IMR-90 (cell line): Measurements from ENCODE around the gene SARM1. TPM values are rescaled to one million over a fixed set of nuclear protein-coding genes. Genes with fewer than 3 reads are reported as not detected.

Experiments
- ATAC-seq: fragments of 200-7000 bp; cut with Tn5 transposase; 2 replicates; pipeline ENCODE4 v1.9.1; 2020; ENCODE audit warnings: low read depth, mild to moderate bottlenecking, moderate library complexity
- BruUV-seq: library from RNA; stranded (reverse); fragments of 400-500 nt; replicated peaks from 2 replicates; lab custom pipeline; 2021; lab: Mats Ljungman, UMichigan
- CTCF ChIA-PET: fragments of 300-600 bp; formaldehyde crosslinking; extraction: SDS; loops from one replicate; lab custom pipeline; 2021; ENCODE audit warnings: antibody characterized with exemption; lab: Yijun Ruan, JAX
- POLR2A ChIA-PET: fragments of 300-600 bp; sonication (Branson Sonifier 250); formaldehyde crosslinking; loops from one replicate; lab custom pipeline; 2022; ENCODE audit warnings: antibody characterized with exemption; ENCODE audit not compliant: unreplicated experiment; lab: Charles Lee
- DNase-seq: peaks from one replicate; pipeline ENCODE4 v3.0.0; 2013
- H2AFZ ChIP-seq: replicated peaks from 2 replicates; pipeline ENCODE3; 2013; ENCODE audit warnings: low read length, mild to moderate bottlenecking; ENCODE audit not compliant: poor library complexity
- H2AK5ac ChIP-seq: 2 replicates; pipeline ENCODE4 v1.6.1; 2013; ENCODE audit warnings: low read depth, low read length, inconsistent platforms
- H2AK9ac ChIP-seq: replicated peaks from 2 replicates; pipeline ENCODE3; 2013; ENCODE audit warnings: mild to moderate bottlenecking, low read depth, low read length, moderate library complexity; ENCODE audit not compliant: poor library complexity
- H2BK120ac ChIP-seq: 2 replicates; pipeline ENCODE4 v1.6.1; 2013; ENCODE audit warnings: low read depth, low read length, inconsistent platforms
- H2BK15ac ChIP-seq: 3 replicates; pipeline ENCODE4 v1.6.1; 2013; ENCODE audit warnings: low read depth, low read length, inconsistent platforms
- H2BK20ac ChIP-seq: 2 replicates; pipeline ENCODE4 v1.6.1; 2013; ENCODE audit warnings: low read depth, mild to moderate bottlenecking, inconsistent platforms, low read length, moderate library complexity
- H2BK5ac ChIP-seq: 2 replicates; pipeline ENCODE4 v1.6.1; 2013; ENCODE audit warnings: mild to moderate bottlenecking, low read depth, low read length, inconsistent platforms; ENCODE audit not compliant: poor library complexity, severe bottlenecking
- H3K14ac ChIP-seq: replicated peaks from 2 replicates; pipeline ENCODE4 v1.6.1; 2013; ENCODE audit warnings: low read depth, low read length, inconsistent platforms
- H3K18ac ChIP-seq: 2 replicates; pipeline ENCODE4 v1.6.1; 2013; ENCODE audit warnings: low read depth, low read length, control low read depth
- H3K23ac ChIP-seq: 2 replicates; pipeline ENCODE4 v1.6.1; 2013; ENCODE audit warnings: low read depth, low read length, inconsistent platforms
- H3K27ac ChIP-seq: 2 replicates; pipeline ENCODE4 v1.5.1; 2013; ENCODE audit warnings: mild to moderate bottlenecking, control low read depth, low read length; ENCODE audit not compliant: insufficient read depth
- H3K27me3 ChIP-seq: 2 replicates; pipeline ENCODE4 v1.6.1; 2013; ENCODE audit warnings: low read length; ENCODE audit not compliant: control insufficient read depth, insufficient read depth
- H3K36me3 ChIP-seq: 2 replicates; pipeline ENCODE4 v1.6.1; 2013; ENCODE audit warnings: low read length, mixed read lengths; ENCODE audit not compliant: control insufficient read depth, insufficient read depth
- H3K4ac ChIP-seq: 2 replicates; pipeline ENCODE4 v1.6.1; 2013; ENCODE audit warnings: low read depth, low read length, inconsistent platforms
- H3K4me1 ChIP-seq: 2 replicates; pipeline ENCODE4 v1.6.1; 2013; ENCODE audit warnings: low read length, mixed read lengths; ENCODE audit not compliant: control insufficient read depth, insufficient read depth
- H3K4me2 ChIP-seq: 2 replicates; pipeline ENCODE4 v1.6.1; 2013; ENCODE audit warnings: low read depth, mild to moderate bottlenecking, control low read depth, low read length, moderate library complexity
- H3K4me3 ChIP-seq: 2 replicates; pipeline ENCODE4 v1.5.1; 2013; ENCODE audit warnings: low read depth, mild to moderate bottlenecking, control low read depth, low read length, moderate library complexity; ENCODE audit not compliant: insufficient read depth
- H3K56ac ChIP-seq: 2 replicates; pipeline ENCODE4 v1.6.1; 2013; ENCODE audit warnings: low read length, inconsistent platforms; ENCODE audit not compliant: insufficient read depth; ENCODE audit errors: extremely low read depth
- H3K79me1 ChIP-seq, 2 experiments: 2 replicates each; pipeline ENCODE4 v1.6.1; 2013; ENCODE audit warnings: low read length in 2 of 2, inconsistent platforms in 1 of 2, low read depth in 1 of 2
- H3K9ac ChIP-seq: 2 replicates; pipeline ENCODE4 v1.6.1; 2013; ENCODE audit warnings: low read depth, low read length, control low read depth
- H3K9me1 ChIP-seq: 2 replicates; pipeline ENCODE4 v1.6.1; 2013; ENCODE audit warnings: low read length, inconsistent platforms; ENCODE audit not compliant: insufficient read depth
- H3K9me3 ChIP-seq: 2 replicates; pipeline ENCODE4 v1.6.1; 2013; ENCODE audit warnings: low read length; ENCODE audit not compliant: control insufficient read depth, insufficient read depth
- H4K20me1 ChIP-seq: 2 replicates; pipeline ENCODE4 v1.6.1; 2013; ENCODE audit warnings: low read length, inconsistent platforms; ENCODE audit not compliant: insufficient read depth
- H4K5ac ChIP-seq: 2 replicates; pipeline ENCODE4 v1.6.1; 2013; ENCODE audit warnings: mild to moderate bottlenecking, low read depth, low read length, control low read depth
- H4K8ac ChIP-seq, 2 experiments: 2 replicates each; pipeline ENCODE4 v1.6.1; 2013; ENCODE audit warnings: low read depth in 2 of 2, low read length in 2 of 2, control low read depth in 1 of 2, inconsistent platforms in 1 of 2
- H4K91ac ChIP-seq: 2 replicates; pipeline ENCODE4 v1.6.1; 2013; ENCODE audit warnings: low read depth, low read length, inconsistent platforms; ENCODE audit not compliant: insufficient read depth
- CEBPB ChIP-seq: IDR thresholded peaks from 2 replicates; pipeline ENCODE4 v1.6.1; 2012; ENCODE audit warnings: low read depth, low read length, improper control_type of control experiment
- ELK1 ChIP-seq: fragments of 150-350 bp; IDR thresholded peaks from 2 replicates; pipeline ENCODE4 v1.6.1; 2016; ENCODE audit warnings: low read depth, mild to moderate bottlenecking, low read length, moderate library complexity, borderline replicate concordance
- MAZ ChIP-seq: IDR thresholded peaks from 2 replicates; pipeline ENCODE4 v1.6.1; 2012; ENCODE audit warnings: low read depth, mild to moderate bottlenecking, low read length, improper control_type of control experiment, moderate library complexity, borderline replicate concordance
- MXI1 ChIP-seq: IDR thresholded peaks from 2 replicates; pipeline ENCODE4 v1.6.1; 2012; ENCODE audit warnings: low read depth, mild to moderate bottlenecking, low read length, moderate library complexity, borderline replicate concordance
- NFE2L2 ChIP-seq: fragments of 150-350 bp; IDR thresholded peaks from 2 replicates; pipeline ENCODE4 v1.6.1; 2016; ENCODE audit warnings: low read depth, mild to moderate bottlenecking, low read length
- POLR2A ChIP-seq: IDR thresholded peaks from 2 replicates; pipeline ENCODE4 v1.6.1; 2012; ENCODE audit warnings: mild to moderate bottlenecking, low read depth, low read length
- RFX5 ChIP-seq: IDR thresholded peaks from 2 replicates; pipeline ENCODE4 v1.8.0; 2012; ENCODE audit warnings: low read depth, mild to moderate bottlenecking, low read length, moderate library complexity
- WGBS, 2 experiments: methylation state at CpG; one replicate each; pipeline versions ENCODE4 v1.1.5 to v1.1.7; 2013; ENCODE audit warnings: missing lambda C conversion rate in 2 of 2; ENCODE audit not compliant: insufficient read length in 1 of 2; ENCODE audit errors: extremely low coverage in 2 of 2; 5-methylcytosine and 5-hydroxymethylcytosine counted together
- dilution Hi-C: fragments of 300-500 bp; cut with HindIII; formaldehyde crosslinking; loops from one replicate; pipeline ENCODE4 v1.14.3; 2018; ENCODE audit warnings: low sequenced_read_pairs; ENCODE audit not compliant: unreplicated experiment
- in situ Hi-C: fragments of 300-500 bp; cut with MboI; formaldehyde crosslinking; loops from 3 replicates; pipeline ENCODE4 v1.14.3; 2019; ENCODE audit warnings: low sequenced_read_pairs, inconsistent platforms, mixed read lengths
- intact Hi-C: fragments of 100-400 bp; cut with micrococcal nuclease; formaldehyde crosslinking; loops from 2 replicates; pipeline ENCODE4 v1.10.0; 2022
- polyA plus RNA-seq, 3 experiments: library from polyadenylated mRNA; depleted of rRNA; stranded (reverse); fragments of >200 nt; gene quantifications; 2 replicates each; pipeline ENCODE4 v1.2.3, GENCODE V29; 2012; ENCODE audit warnings: low replicate concordance in 1 of 3
- total RNA-seq: library from RNA; depleted of rRNA; stranded (reverse); fragments of >200 nt; gene quantifications from 2 replicates; pipeline ENCODE4 v1.2.3, GENCODE V29; 2012

SARM1 gene
- total and polyA plus RNA-seq, 2 of the 4 experiments (the other 2 are of a cell fraction), result 3.4 to 11.4 TPM

- no peak overlapping the region for H2BK5ac ChIP-seq
- H3K4me1 ChIP-seq, result peaks cover 3% of the 10 kb centered on the region
- POLR2A ChIA-PET, result no interaction called here
- no peak overlapping the region for H2BK15ac ChIP-seq
- ATAC-seq, result no peak
- no peak overlapping the region for H3K4ac ChIP-seq
- H3K9me3 ChIP-seq, result no peaks in the 10 kb centered on the region
- H3K23ac ChIP-seq, result no peak overlapping the region
- H3K79me1 ChIP-seq, result no peaks in the 10 kb centered on the region
- no peak overlapping the region for H2BK120ac ChIP-seq
- in situ Hi-C loops, result no loop called here
- peaks cover 27% of the 10 kb centered on the region for H3K9me1 ChIP-seq
- no peak overlapping the region for H4K8ac ChIP-seq
- H3K27ac ChIP-seq, result no peak overlapping the region
- no peak overlapping the region for H3K14ac ChIP-seq
- WGBS, 2 experiments, result 74% methylated on average over 3 of the region's 6 CpGs; no CpG with 5 or more reads in 1 of the 2 experiments
- H2BK20ac ChIP-seq, result no peak overlapping the region
- H3K56ac ChIP-seq, result no peak overlapping the region
- no peak for DNase-seq
- H4K5ac ChIP-seq, result no peak overlapping the region
- no peak overlapping the region for H4K91ac ChIP-seq
- no peak overlapping the region for H3K18ac ChIP-seq
- no peak overlapping the region for H3K9ac ChIP-seq
- no peak overlapping the region for H2AK9ac ChIP-seq
- H3K4me2 ChIP-seq, result no peak overlapping the region
- CTCF ChIA-PET, result no interaction called here
- no peak overlapping the region for H3K4me3 ChIP-seq
- intact Hi-C loops, result loop anchor here (10.0 kb wide), 1 partner anchor 142 kb away; no protein-coding TSS in a partner anchor
- dilution Hi-C loops, result no loop called here
- H2AFZ ChIP-seq, result no peak overlapping the region
- H2AK5ac ChIP-seq, result no peak overlapping the region
- H3K27me3 ChIP-seq, result no peaks in the 10 kb centered on the region
- TF ChIP-seq RFX5 (no peak), CEBPB (no peak), MAZ (no peak), ELK1 (no peak), MXI1 (no peak), POLR2A (no peak), NFE2L2 (no peak)
- no TSS peak for BruUV-seq
- H3K36me3 ChIP-seq, result peaks cover 13% of the 10 kb centered on the region
- no peaks in the 10 kb centered on the region for H4K20me1 ChIP-seq
Measured at GRCh38 chr17:28402844-28403243, 31.4 kb downstream of the SARM1 start.
